Measurements from ENCODE around the gene FARP2. TPM values are rescaled to one million over a fixed set of nuclear protein-coding genes. Genes with fewer than 3 reads are reported as not detected.
A peak's percentile ranks its signal among the peaks of the same experiment; 100 is the strongest.
"Not testable (repeated sequence)": the region's sequence is repeated elsewhere in the genome, so short reads cannot be mapped to it uniquely, and the experiment has no call there.

FARP2 gene
- total and polyA plus RNA-seq, 4 donors, result 37.5 to 67.3 (median 52.1) TPM

- H3K36me3 ChIP-seq (ENCODE audit: control insufficient read depth, insufficient read depth, low read length), result no peaks in the 10 kb centered on the region
These were observed 41.6 kb upstream of the FARP2 start for GRCh38 chr2:241314226-241315092.

GRCh38 chr2:241315093-241315878 is 40.8 kb upstream of the FARP2 start, which contains the start of gene HDLBP:
Gene HDLBP, minus strand, starts transcription at chr2:241315672. Its CDS starts 48,803 bp downstream, at chr2:241266869.
- Histone ChIP-seq H3K9me3 (ENCODE audit: control insufficient read depth, insufficient read depth, low read length) (no peaks in the 10 kb centered on the region), H3K27ac (ENCODE audit: low read depth, low read length) (peak within 1 kb of the TSS; percentile 99), H3K27me3 (ENCODE audit: control insufficient read depth, insufficient read depth, low read length) (no peaks in the 10 kb centered on the region), H3K4me1 (ENCODE audit: control insufficient read depth, insufficient read depth, low read length) (peaks cover 9% of the 10 kb centered on the region), H3K36me3 (ENCODE audit: control insufficient read depth, insufficient read depth, low read length) (no peaks in the 10 kb centered on the region), H3K4me3 (ENCODE audit: low read depth, low read length) (peak within 1 kb of the TSS; percentile 97)
- under 1% methylated on average over 57 of the region's 73 CpGs for WGBS (ENCODE audit: insufficient coverage)
- DNase-seq (ENCODE audit: low read depth in 4 of 6, low spot score in 6 of 6), result peak; percentile 99 to 100 (median 100)

More at GRCh38 chr2:241314226-241315092, 41.6 kb upstream of the FARP2 start:
- peak overlapping the region; percentile 97 for H3K4me3 ChIP-seq (ENCODE audit: low read depth, low read length)
- H3K9me3 ChIP-seq (ENCODE audit: control insufficient read depth, insufficient read depth, low read length), result no peaks in the 10 kb centered on the region
- peak in 1 of 6 donors; percentile 2 for DNase-seq (ENCODE audit: low read depth in 4 of 6, low spot score in 6 of 6)
- H3K27ac ChIP-seq (ENCODE audit: low read depth, low read length), result peak overlapping the region; percentile 99
- peaks cover 5% of the 10 kb centered on the region for H3K4me1 ChIP-seq (ENCODE audit: control insufficient read depth, insufficient read depth, low read length)
- WGBS (ENCODE audit: insufficient coverage), result 4% methylated on average over 32 of the region's 38 CpGs
- no peaks in the 10 kb centered on the region for H3K27me3 ChIP-seq (ENCODE audit: control insufficient read depth, insufficient read depth, low read length)

- Histone ChIP-seq H3K9me3 (ENCODE audit: control insufficient read depth, insufficient read depth, low read length) (no peaks in the 10 kb centered on the region), H3K4me3 (ENCODE audit: low read depth, low read length) (peak within 1 kb of the TSS; percentile 97), H3K27ac (ENCODE audit: low read depth, low read length) (peak within 1 kb of the TSS; percentile 99), H3K27me3 (ENCODE audit: control insufficient read depth, insufficient read depth, low read length) (no peaks in the 10 kb centered on the region), H3K36me3 (ENCODE audit: control insufficient read depth, insufficient read depth, low read length) (no peaks in the 10 kb centered on the region), H3K4me1 (ENCODE audit: control insufficient read depth, insufficient read depth, low read length) (peaks cover 13% of the 10 kb centered on the region)
- under 1% methylated on average over 75 of the region's 75 CpGs for WGBS (ENCODE audit: insufficient coverage)
- DNase-seq (ENCODE audit: low read depth in 4 of 6, low spot score in 6 of 6), result peak; percentile 54 to 91 (median 76)
These were observed 40.0 kb upstream of the FARP2 start, which contains the start of gene SEPTIN2 for GRCh38 chr2:241315879-241316631. Gene SEPTIN2, plus strand, starts transcription at chr2:241315925. Its CDS starts 8,308 bp downstream, at chr2:241324233.

GRCh38 chr2:241316825-241317224 is 39.3 kb upstream of the FARP2 start:
- Histone ChIP-seq H3K27ac (ENCODE audit: low read depth, low read length) (peak overlapping the region; percentile 95), H3K4me3 (ENCODE audit: low read depth, low read length) (peak overlapping the region; percentile 97), H3K36me3 (ENCODE audit: control insufficient read depth, insufficient read depth, low read length) (no peaks in the 10 kb centered on the region), H3K27me3 (ENCODE audit: control insufficient read depth, insufficient read depth, low read length) (no peaks in the 10 kb centered on the region), H3K9me3 (ENCODE audit: control insufficient read depth, insufficient read depth, low read length) (no peaks in the 10 kb centered on the region), H3K4me1 (ENCODE audit: control insufficient read depth, insufficient read depth, low read length) (peaks cover 13% of the 10 kb centered on the region)
- no peak for DNase-seq (ENCODE audit: low read depth in 4 of 6, low spot score in 6 of 6)
- WGBS (ENCODE audit: insufficient coverage), result no CpG with 5 or more reads among the region's 4 CpGs

- DNase-seq (ENCODE audit: low read depth in 4 of 6, low spot score in 6 of 6), result no peak
- Histone ChIP-seq H3K27me3 (ENCODE audit: control insufficient read depth, insufficient read depth, low read length) (no peaks in the 10 kb centered on the region), H3K9me3 (ENCODE audit: control insufficient read depth, insufficient read depth, low read length) (no peaks in the 10 kb centered on the region), H3K27ac (ENCODE audit: low read depth, low read length) (no peak overlapping the region), H3K36me3 (ENCODE audit: control insufficient read depth, insufficient read depth, low read length) (no peaks in the 10 kb centered on the region), H3K4me1 (ENCODE audit: control insufficient read depth, insufficient read depth, low read length) (peaks cover 13% of the 10 kb centered on the region), H3K4me3 (ENCODE audit: low read depth, low read length) (peak overlapping the region; percentile 97)
- WGBS (ENCODE audit: insufficient coverage), result no CpG with 5 or more reads among the region's 4 CpGs
These were observed 38.7 kb upstream of the FARP2 start for GRCh38 chr2:241317391-241317790.

GRCh38 chr2:241318830-241319229 is 37.3 kb upstream of the FARP2 start:
- H3K9me3 ChIP-seq (ENCODE audit: control insufficient read depth, insufficient read depth, low read length); DNase-seq (ENCODE audit: low read depth in 4 of 6, low spot score in 6 of 6); H3K4me3 ChIP-seq (ENCODE audit: low read depth, low read length); H3K27ac ChIP-seq (ENCODE audit: low read depth, low read length); H3K36me3 ChIP-seq (ENCODE audit: control insufficient read depth, insufficient read depth, low read length); H3K27me3 ChIP-seq (ENCODE audit: control insufficient read depth, insufficient read depth, low read length): not testable (repeated sequence)
- WGBS (ENCODE audit: insufficient coverage), result 83% methylated on average over 2 of the region's 6 CpGs
- H3K4me1 ChIP-seq (ENCODE audit: control insufficient read depth, insufficient read depth, low read length), result peaks cover 13% of the 10 kb centered on the region

- H3K4me3 ChIP-seq (ENCODE audit: low read depth, low read length), result no peak overlapping the region
These were observed 35.7 kb upstream of the FARP2 start for GRCh38 chr2:241320394-241320793.

GRCh38 chr2:241321033-241321432 is 35.1 kb upstream of the FARP2 start:
- peaks cover 13% of the 10 kb centered on the region for H3K4me1 ChIP-seq (ENCODE audit: control insufficient read depth, insufficient read depth, low read length)
- WGBS (ENCODE audit: insufficient coverage), result no CpG with 5 or more reads among the region's 1 CpG

More at GRCh38 chr2:241320394-241320793, 35.7 kb upstream of the FARP2 start:
- no peaks in the 10 kb centered on the region for H3K9me3 ChIP-seq (ENCODE audit: control insufficient read depth, insufficient read depth, low read length)
- peaks cover 13% of the 10 kb centered on the region for H3K4me1 ChIP-seq (ENCODE audit: control insufficient read depth, insufficient read depth, low read length)
- H3K27ac ChIP-seq (ENCODE audit: low read depth, low read length), result no peak overlapping the region
- DNase-seq (ENCODE audit: low read depth in 4 of 6, low spot score in 6 of 6), result no peak
- WGBS (ENCODE audit: insufficient coverage), result 96% methylated on average over 4 of the region's 8 CpGs
- H3K36me3 ChIP-seq (ENCODE audit: control insufficient read depth, insufficient read depth, low read length), result peaks cover 3% of the 10 kb centered on the region
- no peaks in the 10 kb centered on the region for H3K27me3 ChIP-seq (ENCODE audit: control insufficient read depth, insufficient read depth, low read length)

GRCh38 chr2:241321886-241322285 is 34.2 kb upstream of the FARP2 start:
- no peaks in the 10 kb centered on the region for H3K27me3 ChIP-seq (ENCODE audit: control insufficient read depth, insufficient read depth, low read length)
- H3K4me3 ChIP-seq (ENCODE audit: low read depth, low read length), result no peak overlapping the region
- H3K4me1 ChIP-seq (ENCODE audit: control insufficient read depth, insufficient read depth, low read length), result peaks cover 13% of the 10 kb centered on the region
- H3K9me3 ChIP-seq (ENCODE audit: control insufficient read depth, insufficient read depth, low read length), result no peaks in the 10 kb centered on the region
- H3K36me3 ChIP-seq (ENCODE audit: control insufficient read depth, insufficient read depth, low read length), result peaks cover 7% of the 10 kb centered on the region
- H3K27ac ChIP-seq (ENCODE audit: low read depth, low read length), result no peak overlapping the region
- WGBS (ENCODE audit: insufficient coverage), result 60% methylated on average over 1 of the region's 1 CpG
- no peak for DNase-seq (ENCODE audit: low read depth in 4 of 6, low spot score in 6 of 6)

More at GRCh38 chr2:241321033-241321432, 35.1 kb upstream of the FARP2 start:
- no peak for DNase-seq (ENCODE audit: low read depth in 4 of 6, low spot score in 6 of 6)
- peaks cover 3% of the 10 kb centered on the region for H3K36me3 ChIP-seq (ENCODE audit: control insufficient read depth, insufficient read depth, low read length)
- H3K27ac ChIP-seq (ENCODE audit: low read depth, low read length), result no peak overlapping the region
- H3K9me3 ChIP-seq (ENCODE audit: control insufficient read depth, insufficient read depth, low read length), result no peaks in the 10 kb centered on the region
- no peaks in the 10 kb centered on the region for H3K27me3 ChIP-seq (ENCODE audit: control insufficient read depth, insufficient read depth, low read length)
- H3K4me3 ChIP-seq (ENCODE audit: low read depth, low read length), result no peak overlapping the region
